CD4-positive, alpha-beta T cell treated with Interleukin-6 at 100 ng/mL for 8 hours (primary cell): ENCODE data around the gene SPTLC2.
A peak's percentile ranks its signal among the peaks of the same experiment; 100 is the strongest.
"Not testable (repeated sequence)": the region's sequence is repeated elsewhere in the genome, so short reads cannot be mapped to it uniquely, and the experiment has no call there.

Experiments
- DNase-seq: peaks from one replicate; pipeline ENCODE4 v3.0.0-alpha.2; 2020; ENCODE audit warnings: mixed read lengths, low spot score

Gene SPTLC2

GRCh38 chr14:77588411-77589025 lies 27.9 kb downstream of the SPTLC2 start:
- DNase-seq: not testable (repeated sequence)

- no peak for DNase-seq
Observed at GRCh38 chr14:77585385-77585784, 31.1 kb downstream of the SPTLC2 start.

GRCh38 chr14:77584809-77585208 lies 31.6 kb downstream of the SPTLC2 start:
- DNase-seq: no peak

DNA sequence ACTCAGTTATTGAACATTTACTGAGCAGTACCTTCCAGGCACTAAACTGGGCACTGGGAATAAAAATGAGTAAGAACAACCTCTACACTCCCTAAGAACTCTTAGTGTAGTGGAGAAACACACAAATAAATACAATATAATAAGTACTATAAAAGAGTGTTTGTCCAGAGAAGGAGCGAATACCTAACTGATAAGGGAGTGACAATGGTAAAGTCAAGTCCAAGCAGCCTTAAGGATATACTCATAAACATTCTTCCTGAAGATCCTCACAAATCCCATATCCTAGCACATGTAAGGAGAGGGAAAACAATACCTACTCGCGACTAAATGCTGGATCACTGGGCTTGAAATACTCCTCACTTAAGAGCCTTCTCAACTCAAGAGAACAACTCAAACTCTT lies 32.8 kb downstream of the SPTLC2 start:
- no peak for DNase-seq

DNA sequence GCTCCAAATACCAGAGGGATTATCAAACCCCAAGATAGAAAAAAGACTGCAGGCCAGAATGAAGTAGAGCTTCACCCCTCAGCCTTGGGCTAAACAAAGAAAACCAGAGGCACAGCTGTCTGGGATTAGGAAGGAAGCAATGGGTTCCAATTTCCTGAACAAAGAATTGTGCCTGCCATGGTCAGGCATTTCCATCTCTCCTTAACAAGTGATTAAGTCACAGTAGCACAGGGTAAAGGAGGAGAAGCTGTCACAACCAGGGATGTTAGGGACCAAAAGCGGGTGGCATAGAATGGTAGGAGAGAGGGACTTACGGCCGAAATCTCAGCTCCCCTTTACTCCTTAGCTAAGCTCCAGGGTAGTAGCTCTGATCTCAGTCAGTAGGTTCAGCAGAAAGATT lies 33.9 kb downstream of the SPTLC2 start:
- no peak for DNase-seq

DNA sequence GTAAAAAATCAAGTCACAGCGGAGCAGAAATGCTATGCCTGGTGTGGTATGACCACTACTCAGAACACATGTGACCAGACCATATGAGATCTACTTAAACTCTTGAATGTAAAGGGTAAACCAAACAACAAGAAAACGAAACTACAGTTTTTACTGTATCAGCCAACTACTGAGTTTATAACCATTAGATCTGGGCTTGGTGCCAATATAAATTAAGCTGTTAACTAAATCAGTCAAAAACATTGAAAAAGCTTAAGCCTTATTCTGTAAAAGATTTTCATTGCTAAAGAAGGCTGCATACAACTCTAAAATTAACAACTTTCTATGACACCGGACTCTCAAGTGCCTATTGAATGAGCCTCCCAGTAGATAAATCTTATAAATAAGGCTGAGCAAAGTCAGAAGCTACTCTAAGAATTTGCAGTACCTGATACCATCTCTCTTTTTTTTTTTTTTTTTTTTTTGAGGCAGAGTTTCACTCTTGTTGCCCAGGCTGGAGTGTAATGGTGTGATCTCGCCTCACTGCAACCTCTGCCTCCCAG lies 35.4 kb downstream of the SPTLC2 start:
- peak; percentile 22 for DNase-seq

- no peak for DNase-seq
Observed at GRCh38 chr14:77580477-77580876, 36.0 kb downstream of the SPTLC2 start.

DNA sequence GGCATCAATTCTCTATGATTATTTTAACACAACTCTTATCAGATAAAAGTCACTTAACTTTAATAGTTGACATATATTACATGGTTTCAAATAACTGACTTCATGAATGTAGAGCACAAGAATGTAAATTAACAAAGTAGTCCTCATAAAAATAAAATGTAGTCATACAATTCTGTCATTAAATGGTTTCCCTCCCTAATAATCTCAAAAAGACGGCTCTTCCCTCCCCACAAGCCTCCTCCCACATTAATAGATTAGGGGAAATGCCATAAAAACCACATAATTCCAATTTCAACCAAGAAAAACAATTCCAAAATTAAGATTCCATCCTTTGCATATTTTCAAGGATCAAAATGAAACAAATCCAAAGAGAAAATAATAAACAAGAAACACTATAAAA lies 36.7 kb downstream of the SPTLC2 start:
- no peak for DNase-seq

DNA sequence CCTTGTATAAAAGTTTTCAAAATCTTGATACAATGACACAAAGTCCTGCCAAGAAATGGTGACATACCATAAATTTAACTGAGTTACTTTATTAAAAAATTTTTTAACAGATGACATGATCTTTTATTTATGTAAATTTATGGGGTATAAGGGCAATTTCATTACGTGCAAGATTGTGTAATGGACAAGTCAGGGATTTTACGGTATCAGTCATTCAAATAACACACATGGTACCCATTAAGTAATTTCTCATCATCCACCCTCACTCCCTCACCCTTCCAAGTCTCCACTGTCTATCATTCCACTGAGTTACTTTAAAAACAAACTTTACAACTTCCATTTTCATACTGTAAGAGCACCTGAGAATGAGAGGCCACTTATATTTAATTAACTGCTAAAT lies 37.4 kb downstream of the SPTLC2 start:
- DNase-seq: no peak

- DNase-seq: no peak
Observed at GRCh38 chr14:77574446-77575115, 41.9 kb downstream of the SPTLC2 start.

- DNase-seq: no peak
Observed at GRCh38 chr14:77573964-77574363, 42.5 kb downstream of the SPTLC2 start.

DNA sequence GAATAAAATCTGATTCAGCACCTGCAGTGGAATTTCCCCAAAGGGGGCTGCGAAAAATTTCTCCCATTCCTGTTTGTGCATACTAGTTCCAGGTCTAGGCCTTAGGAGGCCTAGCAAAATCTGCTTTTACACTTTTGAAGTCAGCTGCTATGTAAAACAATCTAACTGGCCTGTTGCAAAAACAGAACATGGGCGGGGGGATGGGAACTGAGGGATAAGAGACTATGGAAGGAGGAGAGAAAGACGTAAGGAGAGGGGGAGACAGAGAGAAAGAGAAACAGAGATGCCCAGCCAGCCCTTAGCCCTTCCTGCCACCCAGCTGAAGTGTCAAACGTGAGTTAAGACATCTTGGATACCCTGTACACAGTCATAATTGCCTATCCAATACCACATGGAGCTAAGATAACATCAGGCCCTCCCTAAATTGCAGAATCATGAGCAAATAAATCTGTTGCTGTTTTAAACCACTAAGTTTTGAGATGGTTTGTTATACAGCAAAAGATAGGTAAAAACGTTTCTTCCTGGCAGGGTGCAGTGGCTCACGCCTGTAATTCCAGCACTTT lies 45.6 kb downstream of the SPTLC2 start:
- no peak for DNase-seq

DNA sequence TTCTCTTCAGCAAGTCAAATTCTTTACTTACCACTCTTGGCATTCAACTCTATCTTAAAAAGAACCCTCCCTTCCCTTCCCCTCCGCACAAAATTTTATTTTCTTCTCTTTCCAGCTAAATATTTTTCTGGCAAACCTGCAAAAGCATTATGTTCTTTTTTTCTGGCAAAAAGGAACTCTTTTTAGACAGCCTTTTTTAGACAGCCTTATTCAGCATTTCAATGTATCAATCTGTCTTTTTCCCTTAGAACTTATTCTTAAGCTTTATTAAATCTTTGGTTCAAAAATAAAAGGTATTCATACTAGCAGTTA lies 50.5 kb downstream of the SPTLC2 start:
- DNase-seq: no peak

- DNase-seq: no peak
Observed at GRCh38 chr14:77565289-77565993, 51.0 kb downstream of the SPTLC2 start.

DNA sequence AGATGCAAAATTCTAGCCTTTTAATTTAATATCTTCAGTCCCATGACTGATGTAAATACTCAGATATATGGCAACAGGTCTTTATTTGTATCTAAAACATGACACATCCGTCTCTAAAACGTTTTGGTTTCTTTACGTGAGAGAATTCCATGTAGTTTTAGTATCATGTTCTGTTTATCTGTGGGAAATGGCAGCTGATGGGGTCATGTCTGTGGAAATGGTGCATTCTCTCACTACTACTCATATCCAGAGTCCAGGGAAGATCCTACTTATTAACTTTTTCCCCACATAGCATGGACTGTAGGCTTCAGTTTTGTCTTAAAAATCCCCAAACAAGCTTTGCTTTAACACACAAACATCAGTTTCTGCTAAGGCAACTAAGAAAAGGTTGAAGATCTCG lies 53.8 kb downstream of the SPTLC2 start:
- DNase-seq: no peak

DNA sequence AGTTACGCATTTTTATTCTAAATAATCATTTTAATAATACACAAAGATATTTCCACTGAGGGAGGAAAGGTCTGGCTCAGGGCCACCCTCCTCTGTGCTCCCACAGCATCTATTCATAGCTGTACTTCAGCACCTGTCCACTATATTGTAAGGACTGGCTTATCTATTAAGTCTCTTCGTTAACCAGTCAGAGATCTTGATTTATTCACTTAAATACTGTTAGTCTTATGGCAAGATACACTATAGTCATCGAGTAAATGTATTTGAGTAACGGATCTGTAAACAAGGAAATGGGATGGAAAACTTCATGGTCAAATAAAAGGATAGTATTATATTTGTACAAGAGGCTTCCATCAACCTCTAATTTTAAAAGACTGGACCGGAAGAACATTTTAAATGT lies 54.6 kb downstream of the SPTLC2 start:
- DNase-seq: no peak

- no peak for DNase-seq
Observed at GRCh38 chr14:77559381-77559780, 57.1 kb downstream of the SPTLC2 start.

DNA sequence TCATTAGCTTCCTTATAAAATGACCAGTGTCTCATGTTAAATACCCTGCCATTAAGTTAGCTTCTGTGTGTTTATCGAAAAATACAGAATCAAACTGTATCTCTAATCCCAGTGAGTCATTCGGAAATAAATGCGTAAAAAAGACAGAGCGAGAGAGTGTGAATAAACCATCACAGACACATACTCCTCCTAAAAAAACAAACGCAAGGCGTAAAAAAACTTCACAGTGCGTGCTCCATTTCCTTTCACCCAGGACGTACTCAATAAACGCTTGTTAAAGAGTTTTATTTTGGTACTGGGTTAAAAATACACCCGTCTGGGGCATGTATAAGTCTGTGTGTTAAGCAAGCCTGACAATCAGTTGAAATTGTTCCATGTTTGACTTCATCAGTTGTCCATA lies 59.0 kb downstream of the SPTLC2 start:
- DNase-seq: no peak

DNA sequence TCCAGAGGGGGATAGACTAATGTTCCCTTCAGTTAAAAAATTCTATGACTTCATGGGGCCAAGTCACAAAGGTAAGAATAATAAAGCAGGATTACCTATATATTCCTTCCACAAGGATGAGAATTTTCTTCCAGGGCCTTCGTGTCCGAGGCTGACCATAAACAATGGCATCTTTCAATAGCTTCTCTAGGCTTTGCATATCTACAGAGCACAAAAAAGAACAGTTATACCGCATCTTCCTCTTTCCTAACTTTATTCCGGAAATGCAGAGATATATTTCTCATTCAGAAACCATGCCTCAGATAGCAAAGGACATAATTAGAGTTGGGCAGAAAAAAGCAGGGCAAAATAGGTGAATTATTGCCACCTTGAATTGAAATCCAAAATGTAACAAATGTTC lies 59.5 kb downstream of the SPTLC2 start:
- no peak for DNase-seq

GRCh38 chr14:77554816-77555599 lies 61.4 kb downstream of the SPTLC2 start:
- no peak for DNase-seq

GRCh38 chr14:77554207-77554606 lies 62.2 kb downstream of the SPTLC2 start:
- DNase-seq: no peak

DNA sequence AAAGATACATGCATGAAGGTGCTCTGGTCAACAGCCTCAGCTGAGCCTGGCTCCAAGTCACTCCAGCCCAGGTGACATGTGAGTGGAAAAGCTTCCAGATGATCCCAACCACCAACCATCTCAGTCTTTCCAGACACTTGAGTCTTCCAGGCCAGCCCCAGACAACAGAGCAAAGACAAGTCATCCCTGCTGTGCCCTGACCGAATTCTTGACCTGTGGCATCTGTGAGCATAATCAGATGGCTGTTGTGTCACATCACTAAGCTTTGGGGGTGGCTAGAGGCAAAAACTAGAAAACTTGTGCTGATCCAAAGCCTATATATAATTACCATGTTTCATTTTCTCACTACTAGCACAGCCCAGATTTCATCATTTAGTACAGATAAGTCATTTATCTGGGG lies 67.0 kb downstream of the SPTLC2 start:
- DNase-seq: no peak
